ENCODE measurements around the gene TNFAIP2.

DNA sequence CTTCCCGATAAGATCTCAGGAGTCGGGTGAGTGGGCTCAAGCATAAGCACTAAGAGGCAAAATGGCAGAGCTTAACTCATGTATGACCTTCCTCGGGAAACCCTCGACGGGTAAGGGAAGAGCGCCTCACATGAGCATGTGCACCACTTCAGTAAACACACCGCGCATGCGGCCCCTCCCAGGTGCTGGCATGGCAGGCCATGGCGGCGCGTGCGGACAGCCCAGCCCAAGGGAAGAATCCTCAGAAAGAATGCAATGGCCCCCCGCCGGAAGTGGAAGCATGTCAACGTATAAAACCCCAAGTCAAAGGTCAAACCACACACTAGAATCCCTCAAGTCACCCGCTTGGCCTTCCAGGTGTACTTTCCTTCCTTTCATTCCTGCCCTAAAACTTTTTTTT, 6.6 kb upstream of the TNFAIP2 start:
- TF ChIP-seq, protein P1, sequence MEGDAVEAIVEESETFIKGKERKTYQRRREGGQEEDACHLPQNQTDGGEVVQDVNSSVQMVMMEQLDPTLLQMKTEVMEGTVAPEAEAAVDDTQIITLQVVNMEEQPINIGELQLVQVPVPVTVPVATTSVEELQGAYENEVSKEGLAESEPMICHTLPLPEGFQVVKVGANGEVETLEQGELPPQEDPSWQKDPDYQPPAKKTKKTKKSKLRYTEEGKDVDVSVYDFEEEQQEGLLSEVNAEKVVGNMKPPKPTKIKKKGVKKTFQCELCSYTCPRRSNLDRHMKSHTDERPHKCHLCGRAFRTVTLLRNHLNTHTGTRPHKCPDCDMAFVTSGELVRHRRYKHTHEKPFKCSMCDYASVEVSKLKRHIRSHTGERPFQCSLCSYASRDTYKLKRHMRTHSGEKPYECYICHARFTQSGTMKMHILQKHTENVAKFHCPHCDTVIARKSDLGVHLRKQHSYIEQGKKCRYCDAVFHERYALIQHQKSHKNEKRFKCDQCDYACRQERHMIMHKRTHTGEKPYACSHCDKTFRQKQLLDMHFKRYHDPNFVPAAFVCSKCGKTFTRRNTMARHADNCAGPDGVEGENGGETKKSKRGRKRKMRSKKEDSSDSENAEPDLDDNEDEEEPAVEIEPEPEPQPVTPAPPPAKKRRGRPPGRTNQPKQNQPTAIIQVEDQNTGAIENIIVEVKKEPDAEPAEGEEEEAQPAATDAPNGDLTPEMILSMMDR (IDR thresholded peaks at IDR 0.05): no peak
- TF ChIP-seq POLR2A (IDR thresholded peaks at IDR 0.05): no peak
